ENCODE results near the gene MSMP. TPM values are rescaled to one million over a fixed set of nuclear protein-coding genes. Genes with fewer than 3 reads are reported as not detected.
A peak's percentile ranks its signal among the peaks of the same experiment; 100 is the strongest.

The MSMP gene
- total RNA-seq, 6 donors from 2014 or later: 1.1 to 2.8 TPM; not detected in 4

- 14 to 18% methylated on average over 6 of the region's 6 CpGs for WGBS, 2 donors
- TF ChIP-seq POLR2A (IDR thresholded peaks at IDR 0.05): no peak
- TF ChIP-seq POLR2AphosphoS5 (IDR thresholded peaks at IDR 0.05): peak; percentile 7 to 25
- TF ChIP-seq CTCF (IDR thresholded peaks at IDR 0.05): peak; percentile 31 to 53 (median 48)
- peak in 1 of 2 donors; percentile 83 for DNase-seq
- H3K27ac ChIP-seq: peak overlapping the region; percentile 94 to 99 (median 97)
- no peaks in the 10 kb centered on the region for H3K27me3 ChIP-seq
- H3K4me1 ChIP-seq: peaks cover 60 to 73% (median 62%) of the 10 kb centered on the region in 4 donors
- peak overlapping the region; percentile 16 to 85 (median 64) for H3K4me3 ChIP-seq
- H3K9me3 ChIP-seq: no peaks in the 10 kb centered on the region
- H3K36me3 ChIP-seq: peaks cover under 1 to 23% (median 14%) of the 10 kb centered on the region in 4 donors
- ATAC-seq (ENCODE audit: low FRiP score in 2 of 2): peak in 1 of 2 donors; percentile 38
These were observed 24.2 kb downstream of the MSMP start for GRCh38 chr9:35729700-35730485.

GRCh38 chr9:35729101-35729500 is 25.0 kb downstream of the MSMP start:
- peaks cover 8 to 23% (median 20%) of the 10 kb centered on the region in 4 donors for H3K36me3 ChIP-seq
- peak overlapping the region; percentile 94 to 99 (median 97) for H3K27ac ChIP-seq
- no peaks in the 10 kb centered on the region for H3K27me3 ChIP-seq
- no peak for DNase-seq
- peak overlapping the region; percentile 16 to 85 (median 64) for H3K4me3 ChIP-seq
- H3K4me1 ChIP-seq: peaks cover 57 to 68% (median 62%) of the 10 kb centered on the region in 4 donors
- WGBS, 2 donors: 45 to 55% methylated on average over 3 of the region's 3 CpGs
- no peak for TF ChIP-seq POLR2A (IDR thresholded peaks at IDR 0.05)
- no peak for TF ChIP-seq CTCF (IDR thresholded peaks at IDR 0.05)
- no peak for TF ChIP-seq POLR2AphosphoS5 (IDR thresholded peaks at IDR 0.05)
- no peak for TF ChIP-seq EP300 (IDR thresholded peaks at IDR 0.05)
- no peaks in the 10 kb centered on the region for H3K9me3 ChIP-seq
- ATAC-seq (ENCODE audit: low FRiP score in 2 of 2): no peak

- H3K4me3 ChIP-seq: peak overlapping the region in 3 of 4 donors; percentile 11 to 85 (median 63)
- DNase-seq: peak in 1 of 2 donors; percentile 88
- no peaks in the 10 kb centered on the region for H3K27me3 ChIP-seq
- H3K36me3 ChIP-seq: peaks cover 16 to 31% (median 28%) of the 10 kb centered on the region in 4 donors
- 3 to 8% methylated on average over 10 of the region's 10 CpGs for WGBS, 2 donors
- H3K4me1 ChIP-seq: peaks cover 50 to 60% (median 56%) of the 10 kb centered on the region in 4 donors
- H3K9me3 ChIP-seq: no peaks in the 10 kb centered on the region
- ATAC-seq (ENCODE audit: low FRiP score in 2 of 2): peak in 1 of 2 donors; percentile 6
- H3K27ac ChIP-seq: peak overlapping the region; percentile 94 to 99 (median 97)
- TF ChIP-seq EP300 (IDR thresholded peaks at IDR 0.05) (no peak), POLR2AphosphoS5 (IDR thresholded peaks at IDR 0.05) (peak; percentile 43 to 76), POLR2A (IDR thresholded peaks at IDR 0.05) (peak in 3 of 4 donors; percentile 14 to 53 (median 25)), CTCF (IDR thresholded peaks at IDR 0.05) (no peak)
These were observed 25.8 kb downstream of the MSMP start for GRCh38 chr9:35728041-35728971.

GRCh38 chr9:35727676-35728040 is 26.4 kb downstream of the MSMP start:
- no peak for DNase-seq
- Histone ChIP-seq H3K27ac (peak overlapping the region; percentile 94 to 99 (median 97)), H3K9me3 (no peaks in the 10 kb centered on the region), H3K36me3 (peaks cover 21 to 38% (median 33%) of the 10 kb centered on the region in 4 donors), H3K27me3 (no peaks in the 10 kb centered on the region), H3K4me3 (peak overlapping the region in 3 of 4 donors; percentile 11 to 85 (median 63)), H3K4me1 (peaks cover 46 to 56% (median 50%) of the 10 kb centered on the region in 4 donors)
- TF ChIP-seq POLR2AphosphoS5 (IDR thresholded peaks at IDR 0.05) (no peak), CTCF (IDR thresholded peaks at IDR 0.05) (no peak), EP300 (IDR thresholded peaks at IDR 0.05) (no peak)
- 19 to 21% methylated on average over 5 of the region's 5 CpGs for WGBS, 2 donors
- no peak for ATAC-seq (ENCODE audit: low FRiP score in 2 of 2)
